Cerebellar nuclear complex (tissue), 1 donor: Measurements from ENCODE around the gene LHX4.

Source experiments
- DNase-seq, 2 experiments: peaks; one replicate each; lab custom pipeline; 2025; lab: John Stamatoyannopoulos, UW

The LHX4 gene

DNA sequence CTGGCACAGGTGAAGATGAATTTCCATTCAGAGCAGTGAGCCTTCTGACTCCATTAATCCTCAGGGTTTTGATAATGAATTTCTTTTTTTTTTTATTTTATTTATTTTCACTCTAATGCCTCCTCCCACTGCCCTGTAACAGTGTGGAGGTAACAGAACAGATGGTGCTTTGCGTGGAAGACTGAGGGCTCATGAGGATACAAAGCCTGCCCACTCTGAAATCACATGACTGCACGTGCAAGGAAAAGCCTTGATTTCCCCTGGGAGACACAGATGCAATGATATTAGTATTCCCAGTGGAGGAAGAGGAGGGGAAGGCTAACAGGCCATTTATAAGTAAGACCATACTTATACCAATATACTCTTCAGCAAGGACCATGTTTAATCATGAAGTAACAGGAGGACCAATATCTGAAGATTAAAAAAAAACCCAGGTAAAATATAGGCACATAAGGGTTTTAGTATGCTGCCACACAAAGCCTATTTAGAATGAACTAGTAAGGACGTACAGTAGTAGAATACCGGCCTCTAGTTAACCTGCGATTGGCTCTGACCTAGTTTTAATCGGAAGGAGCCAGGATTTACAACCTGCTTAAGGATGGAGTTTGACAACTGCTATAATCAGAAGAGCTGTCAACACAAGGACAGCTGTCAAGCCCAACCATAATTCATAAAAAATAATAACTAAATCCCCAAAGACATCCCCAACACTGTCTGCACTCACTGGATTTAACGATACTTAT lies 69.6 kb downstream of the LHX4 start:
- no peak for DNase-seq

DNA sequence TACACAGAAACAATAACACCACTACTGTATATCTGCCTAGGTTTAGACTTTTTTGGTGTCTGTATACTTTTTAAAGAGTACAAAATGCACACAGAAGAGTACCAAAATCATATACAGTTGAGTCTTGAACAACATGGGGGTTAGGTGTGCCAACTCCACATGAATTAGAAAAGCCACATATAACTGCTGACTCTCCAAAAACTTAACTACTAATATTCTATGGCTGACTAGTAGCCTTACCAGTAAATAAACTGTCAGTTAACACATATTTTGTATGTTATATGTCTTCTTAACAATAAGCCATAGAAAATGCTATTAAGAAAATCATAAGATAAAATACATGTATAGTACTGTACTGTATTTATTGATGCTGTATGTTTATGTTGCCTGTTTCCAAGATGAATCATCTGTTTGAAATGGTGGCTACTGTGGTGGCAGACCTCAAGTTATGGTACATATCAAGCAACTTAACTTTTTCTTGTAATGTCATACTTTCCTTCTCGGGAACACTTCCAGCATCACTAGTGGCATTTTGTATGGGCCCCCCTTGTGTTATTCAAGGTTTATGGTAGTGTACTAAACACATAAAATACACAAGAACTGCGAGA lies 71.2 kb downstream of the LHX4 start:
- DNase-seq, result no peak

GRCh38 chr1:180309338-180309737 lies 79.3 kb downstream of the LHX4 start:
- no peak for DNase-seq

- DNase-seq, result no peak
These were observed 80.0 kb downstream of the LHX4 start for GRCh38 chr1:180310095-180310494.

GRCh38 chr1:180311011-180311730 lies 81.1 kb downstream of the LHX4 start:
- DNase-seq, result no peak

DNA sequence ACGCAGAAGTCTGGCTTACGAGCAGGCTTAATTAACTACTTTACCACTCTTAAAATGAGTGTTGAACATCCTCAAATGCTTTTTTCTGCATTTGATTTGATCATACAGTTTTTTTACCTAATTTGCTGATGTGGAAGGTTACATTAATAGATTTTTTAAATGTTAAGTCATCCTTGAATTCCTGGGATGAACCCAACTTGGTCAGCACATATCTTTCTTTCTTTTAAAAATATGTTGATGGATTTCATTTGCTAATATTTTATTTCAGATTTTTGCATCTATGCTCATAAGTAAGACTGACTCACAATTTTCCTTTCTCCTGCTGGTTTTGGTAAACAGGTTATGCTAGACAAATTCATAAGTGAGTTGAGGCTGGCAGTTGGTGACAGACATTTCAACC lies 82.9 kb downstream of the LHX4 start:
- no peak for DNase-seq

- no peak for DNase-seq
These were observed 97.0 kb downstream of the LHX4 start for GRCh38 chr1:180327089-180327488.
